GM12892 (cell line): Measurements from ENCODE around the gene HELZ2.

Source experiments
- POLR2A ChIP-seq: IDR thresholded peaks from 2 replicates; pipeline ENCODE4 v1.6.1; 2011; ENCODE audit warnings: low read depth, low read length, control low read depth
- TAF1 ChIP-seq: IDR thresholded peaks from 2 replicates; pipeline ENCODE4 v1.6.1; 2011; ENCODE audit warnings: low read depth, mild to moderate bottlenecking, control low read depth, low read length, borderline replicate concordance

DNA sequence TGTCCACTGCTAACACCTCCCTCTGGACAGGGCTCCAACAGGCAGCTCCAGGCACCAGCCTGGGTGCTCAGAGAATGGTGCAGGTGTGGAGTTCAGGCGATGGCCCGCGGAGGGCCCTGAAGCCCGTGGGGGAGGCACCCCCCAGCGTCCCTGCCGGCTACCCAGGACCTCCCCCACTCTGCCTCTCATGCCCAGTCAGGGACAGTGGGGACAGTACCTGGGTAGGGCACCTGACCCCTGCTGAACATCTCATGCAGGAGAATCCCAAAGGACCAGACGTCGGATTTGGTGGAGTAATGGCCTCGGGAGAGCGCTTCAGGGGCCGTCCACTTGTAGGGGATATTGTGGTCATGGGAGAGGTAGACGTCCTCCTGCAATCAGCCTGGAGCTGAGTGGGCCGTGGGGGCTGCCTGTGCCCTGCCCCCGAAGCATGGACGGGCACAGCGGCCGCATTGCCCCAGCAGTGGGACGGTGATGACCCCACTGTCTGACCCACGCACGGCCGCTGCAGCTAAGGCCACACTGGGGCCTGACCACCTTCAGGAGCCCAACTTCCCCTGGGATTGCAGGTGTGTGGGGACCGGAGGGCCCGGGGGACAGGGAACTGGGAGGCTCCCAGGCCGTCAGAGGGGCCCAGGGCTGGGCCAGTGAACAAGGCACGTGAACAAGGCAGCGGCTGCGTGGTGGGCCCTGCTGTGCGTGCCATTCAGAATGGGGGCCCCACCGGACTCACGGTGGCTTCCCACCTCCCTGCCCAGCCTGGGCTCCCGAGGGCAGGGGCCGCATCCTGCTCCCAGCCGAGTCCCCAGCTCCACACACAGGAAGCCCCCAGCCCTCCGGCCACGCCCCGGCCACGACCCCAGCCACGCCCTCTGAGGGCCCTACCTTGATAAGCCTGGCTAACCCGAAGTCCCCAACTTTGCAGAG, 43.9 kb downstream of the HELZ2 start:
- no peak for TF ChIP-seq POLR2A
- TF ChIP-seq TAF1, result no peak
